GM12878 (cell line): ENCODE results near the gene CHRM4.

Experiments used
- NFYA ChIP-seq: IDR thresholded peaks from 2 replicates; pipeline ENCODE4 v1.6.1; 2011; ENCODE audit warnings: low read depth, mild to moderate bottlenecking, low read length, improper control_type of control experiment, borderline replicate concordance
- NR2C2 ChIP-seq: IDR thresholded peaks from 2 replicates; pipeline ENCODE4 v1.6.1; 2011; ENCODE audit warnings: borderline replicate concordance, low read depth; ENCODE audit not compliant: control insufficient read depth, insufficient read length
- NRF1 ChIP-seq: conservative IDR thresholded peaks from 2 replicates; pipeline ENCODE4 v1.6.1; 2011; ENCODE audit warnings: mild to moderate bottlenecking, low read depth, low read length, improper control_type of control experiment
- POLR2AphosphoS5 ChIP-seq: IDR thresholded peaks from 2 replicates; pipeline ENCODE4 v1.6.1; 2011; ENCODE audit warnings: mild to moderate bottlenecking, low read length, inconsistent platforms
- RAD21 ChIP-seq: IDR thresholded peaks from 2 replicates; pipeline ENCODE4 v1.6.1; 2011; ENCODE audit warnings: mild to moderate bottlenecking, low read depth, low read length, moderate library complexity; ENCODE audit not compliant: insufficient read depth
- SMC3 ChIP-seq: IDR thresholded peaks from 2 replicates; pipeline ENCODE4 v1.6.1; 2011; ENCODE audit warnings: low read length, improper control_type of control experiment, borderline replicate concordance
- TF ChIP-seq, protein P1 (sequence below): IDR thresholded peaks from 2 replicates; pipeline ENCODE4 v1.6.1; 2012; ENCODE audit warnings: low read depth, low read length, improper control_type of control experiment

DNA sequence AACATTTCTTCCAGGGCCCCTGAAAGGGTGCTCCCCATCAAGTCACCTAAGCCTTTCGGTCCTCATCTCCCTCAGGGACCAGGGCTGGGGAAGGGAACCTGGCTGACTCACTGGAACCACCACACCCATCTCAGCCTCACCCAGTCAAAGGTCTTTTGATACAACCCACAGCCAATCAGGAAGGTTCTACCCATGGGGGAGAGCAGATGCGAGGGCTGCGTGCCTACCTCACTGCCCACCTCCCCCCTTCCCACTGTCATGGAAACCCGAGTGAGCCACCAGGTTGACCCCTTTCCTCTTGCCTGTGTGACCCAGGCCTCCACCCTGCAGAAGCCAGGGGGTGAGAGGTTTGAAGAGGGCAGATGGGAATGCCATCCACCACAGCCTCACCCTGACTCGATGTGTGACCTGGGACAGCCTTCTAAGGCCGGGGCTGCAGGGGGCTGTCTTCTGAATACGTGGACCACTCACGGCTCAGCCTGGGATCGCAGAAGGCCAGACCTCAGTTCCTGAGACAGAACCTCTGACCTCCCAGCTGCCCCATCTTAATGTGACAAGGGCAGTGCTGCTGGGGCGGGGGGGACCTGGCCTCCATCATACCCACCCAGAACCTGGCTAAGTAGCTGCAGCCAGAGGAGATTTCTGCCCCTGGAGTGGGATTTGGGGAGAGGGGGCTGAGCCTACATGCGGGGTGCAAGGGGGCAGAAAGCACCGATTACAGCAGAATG lies 7.4 kb downstream of the CHRM4 start:
- TF ChIP-seq RAD21 (no peak), SMC3 (no peak), NFYA (no peak), POLR2AphosphoS5 (no peak), NRF1 (no peak), NR2C2 (no peak)
- TF ChIP-seq, protein P1, sequence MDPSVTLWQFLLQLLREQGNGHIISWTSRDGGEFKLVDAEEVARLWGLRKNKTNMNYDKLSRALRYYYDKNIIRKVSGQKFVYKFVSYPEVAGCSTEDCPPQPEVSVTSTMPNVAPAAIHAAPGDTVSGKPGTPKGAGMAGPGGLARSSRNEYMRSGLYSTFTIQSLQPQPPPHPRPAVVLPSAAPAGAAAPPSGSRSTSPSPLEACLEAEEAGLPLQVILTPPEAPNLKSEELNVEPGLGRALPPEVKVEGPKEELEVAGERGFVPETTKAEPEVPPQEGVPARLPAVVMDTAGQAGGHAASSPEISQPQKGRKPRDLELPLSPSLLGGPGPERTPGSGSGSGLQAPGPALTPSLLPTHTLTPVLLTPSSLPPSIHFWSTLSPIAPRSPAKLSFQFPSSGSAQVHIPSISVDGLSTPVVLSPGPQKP: no peak
